GM23248 (cell line): ENCODE measurements around the gene EEF1G. TPM values are rescaled to one million over a fixed set of nuclear protein-coding genes. Genes with fewer than 3 reads are reported as not detected.
A peak's percentile ranks its signal among the peaks of the same experiment; 100 is the strongest.
"Not testable (repeated sequence)": the region's sequence is repeated elsewhere in the genome, so short reads cannot be mapped to it uniquely, and the experiment has no call there.

ENCODE experiments used
- DNase-seq: peaks from one replicate; pipeline ENCODE4 v3.0.0-alpha.2; 2015
- H2AFZ ChIP-seq: fragments of 200-600 bp; sonication (generic); 2 replicates; pipeline ENCODE4 v1.6.1; 2016; ENCODE audit warnings: antibody characterized with exemption
- H3F3A ChIP-seq: fragments of 200-600 bp; sonication (generic); 2 replicates; pipeline ENCODE4 v1.6.1; 2016; ENCODE audit warnings: mild to moderate bottlenecking, antibody characterized with exemption, mixed run types; ENCODE audit not compliant: insufficient read depth
- H3K27ac ChIP-seq: fragments of 200-600 bp; sonication (generic); 2 replicates; pipeline ENCODE4 v1.5.1; 2016; ENCODE audit warnings: mild to moderate bottlenecking
- H3K27me3 ChIP-seq: fragments of 200-600 bp; sonication (generic); replicated peaks from 2 replicates; pipeline ENCODE4 v1.6.1; 2016; ENCODE audit warnings: mild to moderate bottlenecking; ENCODE audit not compliant: insufficient read depth
- H3K36me3 ChIP-seq: fragments of 200-600 bp; sonication (generic); 2 replicates; pipeline ENCODE4 v1.6.1; 2016; ENCODE audit warnings: low read depth, mild to moderate bottlenecking
- H3K4me1 ChIP-seq: fragments of 200-600 bp; sonication (generic); 2 replicates; pipeline ENCODE4 v1.6.1; 2016; ENCODE audit warnings: mild to moderate bottlenecking; ENCODE audit not compliant: insufficient read depth
- H3K4me2 ChIP-seq: fragments of 200-600 bp; sonication (generic); one replicate; pipeline ENCODE4 v1.6.1; 2016; ENCODE audit warnings: mild to moderate bottlenecking; ENCODE audit not compliant: unreplicated experiment
- H3K4me3 ChIP-seq: fragments of 200-600 bp; sonication (generic); 2 replicates; pipeline ENCODE4 v1.5.1; 2016; ENCODE audit warnings: mild to moderate bottlenecking
- H3K79me2 ChIP-seq: fragments of 200-600 bp; sonication (generic); 2 replicates; pipeline ENCODE4 v1.6.1; 2016; ENCODE audit warnings: mild to moderate bottlenecking; ENCODE audit not compliant: insufficient read depth
- H3K9ac ChIP-seq: fragments of 200-600 bp; sonication (generic); 2 replicates; pipeline ENCODE4 v1.6.1; 2016; ENCODE audit warnings: mild to moderate bottlenecking
- H3K9me2 ChIP-seq: fragments of 200-600 bp; sonication (generic); 2 replicates; pipeline ENCODE4 v1.6.1; 2016; ENCODE audit warnings: mixed run types, mild to moderate bottlenecking, moderate library complexity; ENCODE audit not compliant: insufficient read depth
- H3K9me3 ChIP-seq: fragments of 200-600 bp; sonication (generic); one replicate; pipeline ENCODE4 v1.6.1; 2017; ENCODE audit warnings: low read depth
- H4K20me1 ChIP-seq: fragments of 200-600 bp; sonication (generic); 2 replicates; pipeline ENCODE4 v1.6.0; 2016; ENCODE audit not compliant: insufficient read depth
- EZH2 ChIP-seq: fragments of 200-600 bp; sonication (generic); IDR thresholded peaks from 2 replicates; pipeline ENCODE4 v1.6.1; 2018; ENCODE audit warnings: antibody characterized with exemption, mild to moderate bottlenecking; ENCODE audit not compliant: insufficient read depth, poor library complexity, severe bottlenecking
- EZH2phosphoT487 ChIP-seq: fragments of 200-600 bp; sonication (generic); IDR thresholded peaks from 2 replicates; pipeline ENCODE4 v1.6.1; 2018; ENCODE audit warnings: antibody characterized with exemption, moderate library complexity, mild to moderate bottlenecking, low read depth; ENCODE audit not compliant: insufficient read depth
- WGBS, 2 experiments: methylation state at CpG; one replicate each; pipeline ENCODE4 v1.1.6; 2015 to 2017; ENCODE audit warnings: low lambda C conversion rate in 2 of 2, low coverage in 1 of 2; ENCODE audit errors: missing lambda C conversion rate in 2 of 2; 5-methylcytosine and 5-hydroxymethylcytosine counted together
- in situ Hi-C: fragments of 300-500 bp; cut with MboI; formaldehyde crosslinking; loops from 2 replicates; pipeline ENCODE4 v1.15.0; 2020
- polyA plus RNA-seq: library from polyadenylated mRNA; unstranded; fragments of >200 nt; fragmentation: Nextera tagmentation; extraction: Ambion mirVana; gene quantifications from 2 replicates; pipeline ENCODE4 v1.2.1, GENCODE V29; 2016
- total RNA-seq: library from RNA; depleted of rRNA; stranded (reverse); fragments of >200 nt; shearing (Covaris generic); gene quantifications from 2 replicates; pipeline ENCODE4 v1.2.3, GENCODE V29; 2014

The EEF1G gene
- total and polyA plus RNA-seq, 2 experiments from 2014 or later: 533 to 1,677 TPM

DNA sequence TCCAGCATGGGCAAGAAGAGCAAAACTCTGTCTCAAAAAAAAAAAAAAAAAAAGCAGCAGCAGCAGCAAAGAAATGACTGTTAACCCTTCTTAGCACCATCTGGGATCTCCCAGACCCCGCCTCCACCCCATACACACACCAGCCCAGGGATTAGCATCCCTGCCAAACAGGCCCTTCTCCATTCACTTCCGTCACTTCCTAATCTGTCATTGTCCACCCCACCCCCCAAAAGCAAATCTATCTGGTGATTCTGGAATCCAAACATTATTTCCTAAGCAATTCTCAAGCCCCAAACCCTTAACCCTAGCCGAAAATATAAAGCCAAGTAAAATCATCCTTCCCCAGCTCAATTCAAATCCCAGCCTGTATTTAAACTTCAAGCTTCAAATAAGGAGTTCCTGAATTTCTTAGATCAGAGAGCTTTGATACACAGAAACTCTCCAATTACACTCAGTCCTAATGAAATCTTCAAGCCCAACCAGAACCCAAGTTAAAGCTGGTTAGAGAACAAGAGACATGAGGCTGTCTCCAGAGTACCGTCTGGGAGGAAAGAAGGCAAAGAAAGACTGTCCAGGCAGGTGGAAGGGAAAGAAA is 21.1 kb downstream of the EEF1G start:
- Histone ChIP-seq H2AFZ (peak overlapping the region; percentile 62), H3K79me2 (peaks cover 54% of the 10 kb centered on the region), H3K9me2 (no peaks in the 10 kb centered on the region), H3K4me2 (peak overlapping the region; percentile 95), H3K27ac (peak overlapping the region; percentile 90), H3K9me3 (no peaks in the 10 kb centered on the region), H3F3A (peaks cover 53% of the 10 kb centered on the region), H4K20me1 (no peaks in the 10 kb centered on the region), H3K36me3 (no peaks in the 10 kb centered on the region), H3K9ac (peak overlapping the region; percentile 81), H3K4me1 (peaks cover 56% of the 10 kb centered on the region), H3K27me3 (no peaks in the 10 kb centered on the region), H3K4me3 (peak overlapping the region; percentile 72)
- in situ Hi-C loops: loop anchor here (10.0 kb wide), 1 partner anchor 158 kb away; no protein-coding TSS in a partner anchor
- peak; percentile 47 for DNase-seq
- 1 to 4% methylated on average over 4 of the region's 4 CpGs for WGBS, 2 experiments
- TF ChIP-seq EZH2 (no peak), EZH2phosphoT487 (no peak)

DNA sequence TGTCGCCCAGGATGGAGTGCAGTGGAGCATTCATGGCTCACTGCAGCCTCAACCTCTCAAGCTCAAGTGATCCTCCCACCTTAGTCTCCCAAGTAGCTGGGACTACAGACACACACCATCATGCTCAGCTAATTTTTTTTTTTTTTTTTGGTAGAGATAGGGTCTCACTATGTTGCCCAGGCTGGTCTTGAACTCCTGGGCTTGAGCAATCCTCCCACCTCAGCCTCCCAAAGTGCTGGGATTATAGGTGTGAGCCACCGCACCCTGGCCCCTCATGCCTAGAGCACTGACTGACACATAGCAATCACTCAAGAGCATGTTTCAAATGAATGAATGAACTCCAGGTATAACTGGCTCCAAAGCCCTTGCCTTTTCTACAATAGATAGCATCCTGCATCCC is 23.2 kb downstream of the EEF1G start:
- Histone ChIP-seq H3K79me2 (peaks cover 68% of the 10 kb centered on the region), H3K4me1 (peaks cover 39% of the 10 kb centered on the region), H3F3A (peaks cover 38% of the 10 kb centered on the region)
- not testable (repeated sequence) for H4K20me1 ChIP-seq, H3K36me3 ChIP-seq, H3K9me3 ChIP-seq, DNase-seq, H3K4me2 ChIP-seq, H3K4me3 ChIP-seq, H2AFZ ChIP-seq, H3K27me3 ChIP-seq, H3K27ac ChIP-seq, H3K9ac ChIP-seq, H3K9me2 ChIP-seq
- WGBS, 2 experiments: 97 to 98% methylated on average over 2 of the region's 2 CpGs
- in situ Hi-C loops: loop anchor here (10.0 kb wide), 1 partner anchor 156 kb away; no protein-coding TSS in a partner anchor

DNA sequence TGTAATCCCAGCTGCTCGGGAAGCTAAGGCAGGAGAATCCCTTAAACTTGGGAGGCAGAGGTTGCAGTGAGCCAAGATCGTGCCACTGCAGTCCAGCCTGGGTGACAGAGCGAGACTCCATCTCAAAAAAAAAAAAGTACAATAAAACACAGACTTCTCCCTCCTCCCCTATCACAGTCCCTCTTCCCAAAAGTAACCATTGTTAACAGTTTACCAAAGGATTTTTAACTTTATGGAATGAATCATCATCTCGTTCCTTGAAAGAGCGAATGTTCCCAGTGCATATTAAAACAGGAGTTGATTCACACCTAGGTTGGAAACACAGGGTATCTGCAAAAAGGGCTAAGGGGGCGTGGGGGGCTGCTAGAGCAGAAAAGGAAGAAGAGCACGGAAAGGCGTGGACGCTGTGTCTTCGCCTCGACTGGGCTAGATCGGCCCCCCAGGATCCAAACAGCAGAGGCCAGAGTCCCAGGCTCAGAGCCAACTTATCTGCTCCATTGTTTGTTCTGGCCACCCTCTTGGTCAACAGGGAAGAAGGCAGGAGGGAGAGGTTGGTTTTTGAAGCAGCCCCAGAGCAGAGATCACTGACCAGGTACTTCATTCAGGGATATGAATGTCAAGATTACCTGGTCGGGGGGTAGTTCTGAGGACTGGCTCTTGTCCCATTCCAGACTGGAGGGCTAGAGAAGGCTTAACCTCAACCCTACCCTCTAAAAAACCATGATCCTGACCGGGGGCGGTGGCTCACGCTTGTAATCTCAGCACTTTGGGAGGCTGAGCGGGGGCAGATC is 25.0 kb downstream of the EEF1G start:
- H4K20me1 ChIP-seq: no peaks in the 10 kb centered on the region
- DNase-seq: no peak
- no peak overlapping the region for H3K27ac ChIP-seq
- no peak overlapping the region for H2AFZ ChIP-seq
- H3K4me3 ChIP-seq: no peak overlapping the region
- H3K4me1 ChIP-seq: peaks cover 23% of the 10 kb centered on the region
- no peaks in the 10 kb centered on the region for H3K27me3 ChIP-seq
- peaks cover 24% of the 10 kb centered on the region for H3F3A ChIP-seq
- no peak overlapping the region for H3K4me2 ChIP-seq
- in situ Hi-C loops: no loop called here
- H3K9me2 ChIP-seq: no peaks in the 10 kb centered on the region
- H3K36me3 ChIP-seq: no peaks in the 10 kb centered on the region
- TF ChIP-seq EZH2 (no peak), EZH2phosphoT487 (no peak)
- H3K9ac ChIP-seq: no peak overlapping the region
- H3K79me2 ChIP-seq: peaks cover 74% of the 10 kb centered on the region
- no peaks in the 10 kb centered on the region for H3K9me3 ChIP-seq
- 92% methylated on average over 17 of the region's 17 CpGs for WGBS, 2 experiments

DNA sequence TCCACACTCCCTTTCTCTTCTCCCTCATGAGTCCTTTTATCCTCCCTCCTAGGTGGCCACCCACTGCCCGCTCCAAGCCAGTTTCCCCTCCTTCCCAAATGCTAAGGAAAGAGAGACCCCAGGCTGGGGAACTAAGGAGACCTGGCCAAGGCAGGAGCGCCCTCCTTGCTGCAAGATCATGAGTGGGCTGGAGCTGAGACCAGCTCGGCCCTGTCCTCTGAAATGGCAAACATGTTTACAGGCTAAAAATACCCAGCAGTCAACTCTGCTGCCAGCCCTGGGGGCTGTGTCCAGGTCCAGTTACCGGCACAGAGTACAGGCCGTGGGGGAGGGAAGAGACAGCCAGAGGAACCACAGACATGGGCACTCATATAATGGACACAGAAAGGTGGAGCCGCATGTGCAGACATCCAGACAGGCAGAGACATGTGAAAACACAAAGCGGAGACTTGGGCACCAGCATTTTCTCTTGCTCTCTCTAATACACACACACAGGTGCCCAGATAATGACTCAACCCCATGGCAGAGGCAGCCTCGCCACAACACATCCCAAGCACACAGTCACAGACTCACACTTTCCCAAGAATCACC is 25.9 kb downstream of the EEF1G start:
- peak overlapping the region; percentile 96 for H3K4me3 ChIP-seq
- peak overlapping the region; percentile 92 for H3K9ac ChIP-seq
- H3F3A ChIP-seq: peaks cover 24% of the 10 kb centered on the region
- H3K79me2 ChIP-seq: peaks cover 84% of the 10 kb centered on the region
- peaks cover 20% of the 10 kb centered on the region for H3K4me1 ChIP-seq
- no peaks in the 10 kb centered on the region for H4K20me1 ChIP-seq
- H3K9me3 ChIP-seq: no peaks in the 10 kb centered on the region
- peak; percentile 41 for DNase-seq
- no peak for TF ChIP-seq EZH2phosphoT487
- TF ChIP-seq EZH2: no peak
- H3K27me3 ChIP-seq: no peaks in the 10 kb centered on the region
- no peaks in the 10 kb centered on the region for H3K9me2 ChIP-seq
- H2AFZ ChIP-seq: peak overlapping the region; percentile 70
- peak overlapping the region; percentile 81 for H3K27ac ChIP-seq
- WGBS, 2 experiments: 36 to 42% methylated on average over 8 of the region's 8 CpGs
- H3K36me3 ChIP-seq: no peaks in the 10 kb centered on the region
- in situ Hi-C loops: no loop called here
- H3K4me2 ChIP-seq: peak overlapping the region; percentile 86
